Putamen (tissue), 1 donor: ENCODE measurements around the gene C4orf50.

Source experiments
- DNase-seq: peaks from one replicate; pipeline ENCODE4 v3.0.0-alpha.2; 2016; ENCODE audit warnings: low spot score

C4orf50 gene

GRCh38 chr4:5919571-5919970, 98.7 kb downstream of the C4orf50 start:
- no peak for DNase-seq

GRCh38 chr4:5919044-5919443, 99.2 kb downstream of the C4orf50 start:
- DNase-seq = no peak

- no peak for DNase-seq
Measured at GRCh38 chr4:5918331-5918985, 99.8 kb downstream of the C4orf50 start.

- no peak for DNase-seq
Measured at GRCh38 chr4:5917672-5918071, 100.6 kb downstream of the C4orf50 start.

- no peak for DNase-seq
Measured at GRCh38 chr4:5916229-5916628, 102.0 kb downstream of the C4orf50 start.

GRCh38 chr4:5913454-5913853, 104.8 kb downstream of the C4orf50 start:
- DNase-seq = no peak

- no peak for DNase-seq
Measured at GRCh38 chr4:5912614-5913019, 105.6 kb downstream of the C4orf50 start.

GRCh38 chr4:5908876-5909427, 109.3 kb downstream of the C4orf50 start:
- no peak for DNase-seq

GRCh38 chr4:5906191-5906590, 112.0 kb downstream of the C4orf50 start:
- no peak for DNase-seq

- DNase-seq = no peak
Measured at GRCh38 chr4:5905714-5906113, 112.5 kb downstream of the C4orf50 start.

- DNase-seq = peak; percentile 47
Measured at GRCh38 chr4:5900844-5901243, 117.4 kb downstream of the C4orf50 start.

GRCh38 chr4:5899881-5900280, 118.3 kb downstream of the C4orf50 start:
- no peak for DNase-seq

GRCh38 chr4:5899396-5899795, 118.8 kb downstream of the C4orf50 start:
- DNase-seq = no peak

GRCh38 chr4:5897674-5898073, 120.6 kb downstream of the C4orf50 start:
- DNase-seq = no peak

GRCh38 chr4:5895287-5895686, 122.9 kb downstream of the C4orf50 start:
- DNase-seq = no peak

GRCh38 chr4:5894266-5894665, 124.0 kb downstream of the C4orf50 start:
- DNase-seq = no peak

GRCh38 chr4:5893591-5893990, 124.6 kb downstream of the C4orf50 start:
- no peak for DNase-seq

GRCh38 chr4:5893004-5893580, 125.1 kb downstream of the C4orf50 start, which contains the start of gene CRMP1:
CRMP1 (minus strand) TSS chr4:5893086; CDS start chr4:5892969, 117 bp downstream.
- peak; percentile 45 for DNase-seq

- no peak for DNase-seq
Measured at GRCh38 chr4:5892323-5893003, 125.8 kb downstream of the C4orf50 start.

- DNase-seq = no peak
Measured at GRCh38 chr4:5891563-5892322, 126.5 kb downstream of the C4orf50 start.

- DNase-seq = peak; percentile 74
Measured at GRCh38 chr4:5890063-5890727, 128.0 kb downstream of the C4orf50 start.
